Measurements from ENCODE around the gene BCHE.

Gene BCHE

GRCh38 chr3:165837058-165837525 is at the start of gene BCHE:
BCHE (minus strand) TSS chr3:165837423; CDS start chr3:165831033, 6,390 bp downstream.
- DNase-seq: no peak

GRCh38 chr3:165885558-165886270 is 48.5 kb upstream of the BCHE start:
- DNase-seq: no peak

DNA sequence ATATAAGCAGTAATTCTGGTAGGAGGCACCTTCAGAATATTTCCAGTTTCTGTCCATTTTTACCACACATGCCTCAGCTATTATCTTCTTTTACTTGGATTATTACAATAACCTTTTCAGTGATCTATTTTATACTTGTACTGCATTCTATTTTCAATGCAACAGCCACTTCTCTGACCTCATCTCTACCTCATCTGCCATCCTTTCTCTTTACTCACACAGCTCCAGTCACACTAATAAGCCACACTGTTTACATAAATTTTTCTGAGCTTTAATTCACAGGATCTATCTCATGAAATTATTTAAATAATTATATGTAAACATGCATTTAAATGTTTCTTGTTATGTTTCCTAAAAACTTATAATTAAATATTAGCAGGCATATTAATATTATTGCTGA is 47.3 kb upstream of the BCHE start:
- DNase-seq: no peak

GRCh38 chr3:165883863-165884478 is 46.7 kb upstream of the BCHE start:
- no peak for DNase-seq

DNA sequence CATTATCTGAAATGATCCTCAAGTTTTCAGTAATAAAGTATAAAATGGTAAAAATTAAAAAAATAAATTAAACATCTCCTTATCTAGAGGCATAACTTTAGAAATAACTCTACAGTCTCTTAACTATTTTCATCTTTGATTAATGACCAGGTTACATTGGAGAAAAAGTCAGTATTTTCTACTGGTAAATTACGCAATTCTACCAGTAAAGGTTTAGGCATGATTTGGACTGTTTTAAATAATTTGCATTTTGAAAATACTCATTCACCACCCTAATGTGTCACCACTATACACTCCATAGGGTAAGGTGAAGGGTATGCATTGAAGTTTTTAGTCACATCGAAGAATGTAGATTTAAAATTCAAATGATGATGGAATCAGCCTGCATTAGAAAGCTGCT is 45.9 kb upstream of the BCHE start:
- no peak for DNase-seq

DNA sequence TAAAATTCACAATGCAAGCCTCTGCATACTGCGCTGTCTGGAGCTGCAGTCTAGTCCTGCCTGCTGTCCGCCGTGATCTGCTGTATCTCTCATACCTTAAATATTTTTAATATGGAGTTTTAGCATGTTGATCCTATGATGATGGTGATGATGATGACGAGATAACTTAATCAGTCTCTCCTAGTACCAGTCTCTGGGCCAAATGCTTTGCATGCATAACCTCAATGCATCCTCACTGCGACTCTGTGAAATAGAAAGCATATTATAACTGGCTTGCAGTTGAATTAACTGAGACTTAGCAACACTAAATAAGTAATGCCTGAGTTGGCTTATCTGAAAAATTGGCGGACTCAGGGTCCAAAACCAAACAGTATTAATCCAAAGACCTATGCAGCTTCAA is 38.4 kb upstream of the BCHE start:
- DNase-seq: no peak

- no peak for DNase-seq
These were observed 37.7 kb upstream of the BCHE start for GRCh38 chr3:165874663-165875489.

DNA sequence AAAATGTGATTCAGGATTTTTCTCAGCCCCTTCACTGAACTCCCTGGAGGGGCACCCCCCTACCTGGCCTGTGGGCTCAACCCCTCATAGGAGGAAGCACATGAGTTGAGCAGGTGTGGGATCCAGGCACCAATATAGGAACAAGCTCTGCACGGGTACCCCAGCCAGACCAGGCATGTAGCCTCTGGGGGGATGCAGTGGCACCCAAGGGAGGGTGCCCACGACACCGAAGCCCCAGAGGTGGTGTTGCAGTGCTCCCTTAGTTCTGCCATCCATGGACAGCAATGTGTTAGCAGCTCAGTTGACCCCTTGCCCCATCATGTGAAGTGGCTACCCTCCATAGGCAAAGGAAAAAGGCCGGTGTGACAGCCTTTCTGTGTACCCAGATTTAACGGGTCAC is 30.9 kb upstream of the BCHE start:
- no peak for DNase-seq

- no peak for DNase-seq
These were observed 21.8 kb upstream of the BCHE start for GRCh38 chr3:165859061-165859460.

- DNase-seq: no peak
These were observed 18.4 kb upstream of the BCHE start for GRCh38 chr3:165855581-165855980.

- no peak for DNase-seq
These were observed 17.5 kb upstream of the BCHE start for GRCh38 chr3:165854696-165855095.

DNA sequence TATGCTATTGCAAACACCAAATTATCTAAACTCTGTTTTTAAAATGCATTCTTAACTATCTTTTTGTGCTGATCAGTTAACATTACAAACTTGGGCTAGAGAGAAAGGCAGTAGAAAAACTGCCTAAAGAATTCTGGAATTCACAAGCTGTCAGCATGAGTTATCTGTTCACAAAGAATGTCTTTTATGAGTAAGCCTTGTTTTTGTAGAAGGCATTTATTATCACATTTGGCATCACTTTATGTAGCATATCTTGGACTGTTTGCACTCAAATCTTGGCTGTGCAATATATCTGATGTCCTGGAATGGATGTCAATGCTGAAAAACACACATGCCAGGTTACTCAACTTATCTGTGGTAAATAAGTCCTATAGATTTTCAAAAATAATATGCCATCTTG is 15.5 kb upstream of the BCHE start:
- no peak for DNase-seq

DNA sequence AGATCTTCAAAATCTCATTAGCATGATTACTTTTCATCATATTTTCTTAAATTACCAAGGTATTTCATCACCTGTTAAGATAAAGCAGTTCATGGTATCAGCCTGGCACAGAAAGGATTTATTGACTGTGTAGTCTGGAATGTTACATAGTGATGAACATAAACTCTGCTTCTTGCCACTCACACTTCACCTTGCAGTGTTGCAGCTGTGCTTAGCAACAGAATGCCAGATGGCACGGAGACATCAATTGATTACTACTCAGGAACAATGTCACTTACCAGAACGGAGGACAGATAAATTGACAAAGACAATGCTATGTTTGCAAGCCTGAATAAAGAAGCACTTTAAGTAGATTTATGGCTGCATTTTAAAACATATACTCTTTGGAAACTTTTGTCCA is 15.0 kb upstream of the BCHE start:
- no peak for DNase-seq

DNA sequence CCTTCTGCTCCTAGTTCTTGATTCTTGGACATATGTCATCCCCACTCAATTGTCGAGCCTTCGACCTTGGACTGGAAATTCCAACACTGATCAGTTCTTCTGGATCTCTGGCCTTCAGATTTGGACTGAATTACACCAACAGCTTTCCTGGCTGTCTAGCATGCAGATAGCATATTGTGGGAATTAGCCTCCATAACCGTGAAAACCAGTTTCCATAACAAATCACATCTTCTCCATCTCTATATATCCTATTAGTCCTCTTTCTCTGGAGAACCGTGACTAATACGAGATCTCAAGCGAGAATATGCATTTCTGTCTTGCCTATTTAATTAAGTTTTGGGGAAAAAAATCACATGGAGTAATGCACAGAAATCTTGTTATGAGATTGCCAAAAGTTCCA is 8.8 kb upstream of the BCHE start:
- no peak for DNase-seq

GRCh38 chr3:165839296-165840076 is 2.3 kb upstream of the BCHE start:
- no peak for DNase-seq

DNA sequence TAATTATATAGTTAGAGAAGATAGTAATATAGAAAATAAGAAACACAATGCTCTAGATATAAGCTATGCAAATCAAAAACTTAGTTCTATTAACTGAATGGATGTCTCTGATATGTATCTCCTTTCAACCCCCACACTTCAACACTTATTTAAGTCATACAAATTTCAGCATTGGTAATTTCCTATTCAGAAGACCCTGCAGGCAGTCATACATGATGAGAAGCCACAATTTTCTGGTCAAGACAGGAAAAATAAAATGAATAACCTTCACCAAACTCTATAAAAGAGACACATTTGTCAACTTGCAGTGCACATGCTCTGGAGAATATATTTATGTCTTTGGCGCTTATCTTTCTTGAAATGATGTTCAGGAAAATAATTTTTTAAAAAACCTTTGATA is 578 bp upstream of the BCHE start:
- no peak for DNase-seq

GRCh38 chr3:165835431-165835830 is 1.8 kb downstream of the BCHE start:
- DNase-seq: no peak

- no peak for DNase-seq
These were observed 6.5 kb downstream of the BCHE start for GRCh38 chr3:165830746-165831145.

DNA sequence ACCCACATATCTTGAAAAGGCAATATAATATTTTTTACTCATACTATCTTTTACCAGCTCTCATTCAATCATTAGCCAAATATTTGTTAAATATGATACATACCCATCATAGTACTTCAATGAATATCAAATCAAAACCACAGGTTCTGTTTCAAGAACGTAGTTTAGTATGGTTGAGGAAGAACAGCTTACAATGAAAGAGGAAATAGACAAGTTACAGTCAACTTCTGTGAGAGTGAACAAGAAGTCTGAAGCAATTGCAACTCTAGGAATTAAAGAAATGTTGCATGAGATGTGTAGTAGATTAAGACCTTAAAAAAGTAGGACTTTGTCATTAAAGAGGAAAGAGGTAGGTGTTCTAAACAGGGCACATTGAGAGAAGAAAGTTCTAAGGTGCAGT is 9.3 kb downstream of the BCHE start:
- no peak for DNase-seq

GRCh38 chr3:165827233-165827632 is 10.0 kb downstream of the BCHE start:
- DNase-seq: no peak

DNA sequence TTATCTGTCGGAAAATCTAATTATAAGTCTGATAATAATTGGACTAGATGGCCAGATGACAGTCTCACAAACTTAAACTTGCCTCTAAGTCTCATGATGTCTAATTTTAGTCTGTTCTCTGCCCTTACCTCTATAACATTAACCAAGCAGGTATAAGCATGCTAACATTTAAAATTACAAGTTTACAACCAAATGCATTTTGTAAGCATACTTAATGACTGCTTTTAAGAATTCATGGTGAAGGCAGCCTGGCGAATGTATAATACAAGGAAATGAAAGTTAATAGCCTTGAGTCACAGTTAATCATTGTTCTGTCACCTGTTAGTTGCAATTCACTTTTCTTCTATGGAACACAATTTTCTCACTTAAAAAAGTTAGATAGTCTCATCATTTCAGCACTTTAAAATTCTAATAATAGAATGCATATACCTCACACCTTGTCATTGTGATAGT is 16.5 kb downstream of the BCHE start:
- DNase-seq: no peak

GRCh38 chr3:165817160-165817709 is 20.0 kb downstream of the BCHE start:
- DNase-seq: no peak

GRCh38 chr3:165816209-165816608 is 21.0 kb downstream of the BCHE start:
- no peak for DNase-seq

Data from activated CD4-positive, alpha-beta T cell treated with anti-CD3 and anti-CD28 coated beads, Interleukin-2, amount 50 U/mL, for 48 hours (primary cell).